ENCODE data around the gene H2BK1.

GRCh38 chr7:151237244-151238189 is 27.2 kb upstream of the H2BK1 start:
- TF ChIP-seq, protein P1, sequence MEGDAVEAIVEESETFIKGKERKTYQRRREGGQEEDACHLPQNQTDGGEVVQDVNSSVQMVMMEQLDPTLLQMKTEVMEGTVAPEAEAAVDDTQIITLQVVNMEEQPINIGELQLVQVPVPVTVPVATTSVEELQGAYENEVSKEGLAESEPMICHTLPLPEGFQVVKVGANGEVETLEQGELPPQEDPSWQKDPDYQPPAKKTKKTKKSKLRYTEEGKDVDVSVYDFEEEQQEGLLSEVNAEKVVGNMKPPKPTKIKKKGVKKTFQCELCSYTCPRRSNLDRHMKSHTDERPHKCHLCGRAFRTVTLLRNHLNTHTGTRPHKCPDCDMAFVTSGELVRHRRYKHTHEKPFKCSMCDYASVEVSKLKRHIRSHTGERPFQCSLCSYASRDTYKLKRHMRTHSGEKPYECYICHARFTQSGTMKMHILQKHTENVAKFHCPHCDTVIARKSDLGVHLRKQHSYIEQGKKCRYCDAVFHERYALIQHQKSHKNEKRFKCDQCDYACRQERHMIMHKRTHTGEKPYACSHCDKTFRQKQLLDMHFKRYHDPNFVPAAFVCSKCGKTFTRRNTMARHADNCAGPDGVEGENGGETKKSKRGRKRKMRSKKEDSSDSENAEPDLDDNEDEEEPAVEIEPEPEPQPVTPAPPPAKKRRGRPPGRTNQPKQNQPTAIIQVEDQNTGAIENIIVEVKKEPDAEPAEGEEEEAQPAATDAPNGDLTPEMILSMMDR (IDR thresholded peaks at IDR 0.05) = no peak
- no peak for TF ChIP-seq ZFX (IDR thresholded peaks at IDR 0.05; ENCODE audit: borderline replicate concordance)

Data from 22Rv1 (cell line).